Smooth muscle cell of the brain vasculature (primary cell): ENCODE data around the gene RYR2.

Source experiments
- DNase-seq: peaks from one replicate; pipeline ENCODE4 v3.0.0-alpha.2; 2012; ENCODE audit warnings: low read depth, low spot score

The RYR2 gene

GRCh38 chr1:237717106-237717505 is 675.1 kb downstream of the RYR2 start:
- DNase-seq = no peak

GRCh38 chr1:237730826-237731350 is 688.9 kb downstream of the RYR2 start:
- DNase-seq = no peak

- DNase-seq = no peak
These were observed 690.7 kb downstream of the RYR2 start for GRCh38 chr1:237732657-237733056.

- DNase-seq = no peak
These were observed 694.5 kb downstream of the RYR2 start for GRCh38 chr1:237736372-237737029.

- DNase-seq = no peak
These were observed 695.5 kb downstream of the RYR2 start for GRCh38 chr1:237737448-237737847.

- no peak for DNase-seq
These were observed 696.1 kb downstream of the RYR2 start for GRCh38 chr1:237737938-237738610.

GRCh38 chr1:237740846-237741245 is 698.9 kb downstream of the RYR2 start:
- DNase-seq = no peak

- no peak for DNase-seq
These were observed 703.6 kb downstream of the RYR2 start for GRCh38 chr1:237745545-237745944.

GRCh38 chr1:237748171-237748960 is 706.4 kb downstream of the RYR2 start:
- no peak for DNase-seq

- no peak for DNase-seq
These were observed 707.1 kb downstream of the RYR2 start for GRCh38 chr1:237749122-237749521.

- DNase-seq = no peak
These were observed 709.1 kb downstream of the RYR2 start for GRCh38 chr1:237751090-237751489.

- DNase-seq = no peak
These were observed 712.6 kb downstream of the RYR2 start for GRCh38 chr1:237754627-237755026.

GRCh38 chr1:237756304-237756967 is 714.5 kb downstream of the RYR2 start:
- DNase-seq = no peak

- no peak for DNase-seq
These were observed 717.4 kb downstream of the RYR2 start for GRCh38 chr1:237759377-237759776.

GRCh38 chr1:237760951-237761350 is 719.0 kb downstream of the RYR2 start:
- DNase-seq = no peak

GRCh38 chr1:237763137-237763536 is 721.2 kb downstream of the RYR2 start:
- no peak for DNase-seq

GRCh38 chr1:237763751-237764150 is 721.8 kb downstream of the RYR2 start:
- DNase-seq = no peak

GRCh38 chr1:237769916-237770315 is 727.9 kb downstream of the RYR2 start:
- DNase-seq = no peak

- no peak for DNase-seq
These were observed 730.0 kb downstream of the RYR2 start for GRCh38 chr1:237772009-237772408.

GRCh38 chr1:237774246-237774645 is 732.3 kb downstream of the RYR2 start:
- no peak for DNase-seq

GRCh38 chr1:237779356-237779755 is 737.4 kb downstream of the RYR2 start:
- no peak for DNase-seq
